MV-4-11 (cell line): Measurements from ENCODE around the gene MTMR8.
"Not testable (repeated sequence)": the region's sequence is repeated elsewhere in the genome, so short reads cannot be mapped to it uniquely, and the experiment has no call there.

ENCODE experiments used
- DNase-seq: peaks from one replicate; lab custom pipeline; 2025; lab: John Stamatoyannopoulos, UW

The MTMR8 gene

DNA sequence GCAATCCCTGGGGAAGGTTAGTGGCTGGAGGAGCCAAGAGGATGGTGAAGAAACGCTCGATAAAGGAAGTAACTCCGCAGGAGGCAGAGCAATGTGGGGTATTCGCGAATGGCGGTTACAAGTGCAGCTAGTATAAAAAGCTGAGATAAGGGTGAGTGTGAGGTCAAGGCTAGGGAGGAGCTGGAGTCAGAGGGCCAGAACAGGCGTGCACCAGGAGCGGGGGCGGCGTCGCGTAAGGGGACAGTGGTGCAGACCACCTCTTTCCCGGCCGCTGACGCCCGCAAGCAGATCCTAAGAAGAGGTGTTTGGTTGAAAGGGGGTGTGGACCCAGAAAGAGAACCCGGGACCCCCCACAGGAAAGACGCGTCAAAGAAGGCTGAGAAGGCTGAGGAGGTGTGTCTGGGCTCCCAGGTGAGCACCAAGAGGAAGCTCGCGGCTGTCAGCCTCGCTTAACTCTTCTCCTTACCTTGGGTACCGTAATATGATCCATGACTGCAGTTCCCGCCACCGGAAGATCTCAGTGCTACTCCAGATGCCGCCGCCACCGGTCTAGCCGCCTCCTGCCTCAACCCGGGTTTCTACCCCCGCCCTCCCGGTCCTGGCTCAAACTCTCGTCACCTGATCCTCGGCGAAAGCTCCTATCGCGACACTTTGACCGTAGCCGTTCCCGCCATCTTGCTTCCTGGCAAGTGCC lies at the start of gene MTMR8:
TSS of gene MTMR8 (minus strand) at position 579 of the 694 bp plus-strand sequence. CDS start at position 490, 89 bp downstream.
- peak; percentile 47 for DNase-seq

DNA sequence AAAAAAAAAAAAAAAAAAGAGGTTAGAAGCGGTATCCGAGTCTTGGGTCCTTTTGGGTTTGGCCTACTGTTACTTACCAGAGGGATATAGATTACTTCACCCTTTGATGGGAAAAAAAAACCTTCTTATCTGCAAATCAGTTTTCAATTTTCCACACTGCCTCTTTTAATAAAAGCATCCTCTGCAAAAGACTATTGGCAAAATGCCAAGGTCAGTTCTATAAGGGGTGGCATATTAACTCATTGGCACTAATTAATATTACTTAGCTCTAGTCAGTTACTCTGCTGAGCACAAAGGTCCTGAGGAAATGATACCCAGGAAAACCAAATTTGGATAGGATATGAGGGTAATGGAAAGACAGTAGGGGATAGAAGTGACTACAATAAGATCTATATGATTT lies 44.3 kb upstream of the MTMR8 start:
- no peak for DNase-seq

- no peak for DNase-seq
Measured at GRCh38 chrX:64437665-64438064, 42.4 kb upstream of the MTMR8 start.

GRCh38 chrX:64437218-64437617 lies 42.0 kb upstream of the MTMR8 start:
- DNase-seq, result peak; percentile 1

DNA sequence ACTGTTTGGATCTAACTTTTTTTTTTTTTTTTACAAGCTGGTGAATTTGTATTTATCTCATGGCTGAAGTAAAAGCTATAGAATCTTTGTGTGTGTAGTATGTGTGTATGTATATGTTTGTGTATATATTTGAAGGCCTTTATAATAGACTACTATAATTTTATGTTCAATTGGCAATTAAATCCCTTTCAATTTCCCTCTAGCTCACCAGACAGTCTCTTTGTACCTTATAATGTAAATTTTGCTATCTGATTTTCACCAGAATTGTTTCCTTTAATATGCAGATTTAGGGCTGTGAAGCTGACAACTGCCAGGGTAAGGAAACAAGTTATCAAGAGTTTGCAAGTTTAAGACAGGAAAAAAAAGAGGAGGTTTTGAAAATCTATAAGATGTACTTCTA lies 33.1 kb upstream of the MTMR8 start:
- DNase-seq, result no peak

- DNase-seq, result no peak
Measured at GRCh38 chrX:64427787-64428186, 32.5 kb upstream of the MTMR8 start.

- DNase-seq, result no peak
Measured at GRCh38 chrX:64427281-64427680, 32.0 kb upstream of the MTMR8 start.

DNA sequence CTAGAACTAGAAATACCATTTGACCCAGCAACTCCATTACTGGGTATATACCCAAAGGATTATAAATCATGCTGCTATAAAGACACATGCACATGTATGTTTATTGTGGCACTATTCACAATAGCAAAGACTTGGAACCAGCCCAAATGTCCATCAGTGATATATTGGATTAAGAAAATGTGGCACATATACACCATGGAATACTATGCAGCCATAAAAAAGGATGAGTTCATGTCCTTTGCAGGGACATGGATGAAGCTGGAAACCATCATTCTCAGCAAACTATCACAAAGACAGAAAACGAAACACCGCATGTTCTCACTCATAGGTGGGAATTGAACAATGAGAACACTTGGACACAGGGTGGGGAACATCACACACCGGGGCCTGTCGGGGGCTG lies 14.5 kb upstream of the MTMR8 start:
- not testable (repeated sequence) for DNase-seq

DNA sequence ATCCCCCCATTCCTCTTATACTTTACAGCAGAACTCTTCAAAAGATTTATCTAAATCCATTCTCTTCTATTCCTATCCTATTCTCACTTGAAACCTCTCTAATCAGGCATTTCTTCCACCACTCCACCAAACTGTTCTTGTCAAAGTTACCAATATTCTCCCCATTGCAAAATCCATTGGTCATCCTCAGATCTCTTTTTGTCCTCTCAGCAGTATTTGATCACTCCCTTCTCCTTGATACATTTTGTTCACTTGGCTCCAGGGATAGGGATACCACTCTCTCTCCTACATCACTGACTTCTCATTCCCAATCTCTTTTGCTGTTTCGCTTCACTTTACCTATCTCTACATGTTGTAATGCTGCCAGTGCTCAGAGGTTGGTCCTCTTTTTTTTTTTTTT lies 2.8 kb upstream of the MTMR8 start:
- no peak for DNase-seq

DNA sequence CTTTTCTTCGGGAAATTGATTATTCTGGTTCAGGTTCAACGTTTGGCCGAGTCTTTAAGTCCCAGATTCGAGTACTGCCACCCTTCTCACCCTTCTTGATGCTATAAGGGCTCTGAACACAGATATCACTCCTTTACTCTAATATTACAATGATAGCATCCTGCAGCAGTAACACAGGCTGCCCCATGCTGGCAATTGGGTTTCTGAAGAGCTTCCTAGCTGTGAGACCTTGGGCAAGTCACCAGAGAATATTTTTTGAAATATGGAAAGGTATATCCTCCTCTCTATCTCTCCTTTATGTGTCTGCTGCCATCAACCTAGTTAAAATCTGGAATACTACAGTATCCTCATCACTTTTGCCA lies 297 bp upstream of the MTMR8 start:
- no peak for DNase-seq

GRCh38 chrX:64394059-64394873 lies 986 bp downstream of the MTMR8 start:
- DNase-seq, result no peak

- no peak for DNase-seq
Measured at GRCh38 chrX:64389489-64389888, 5.8 kb downstream of the MTMR8 start.

- not testable (repeated sequence) for DNase-seq
Measured at GRCh38 chrX:64380789-64381188, 14.5 kb downstream of the MTMR8 start.

DNA sequence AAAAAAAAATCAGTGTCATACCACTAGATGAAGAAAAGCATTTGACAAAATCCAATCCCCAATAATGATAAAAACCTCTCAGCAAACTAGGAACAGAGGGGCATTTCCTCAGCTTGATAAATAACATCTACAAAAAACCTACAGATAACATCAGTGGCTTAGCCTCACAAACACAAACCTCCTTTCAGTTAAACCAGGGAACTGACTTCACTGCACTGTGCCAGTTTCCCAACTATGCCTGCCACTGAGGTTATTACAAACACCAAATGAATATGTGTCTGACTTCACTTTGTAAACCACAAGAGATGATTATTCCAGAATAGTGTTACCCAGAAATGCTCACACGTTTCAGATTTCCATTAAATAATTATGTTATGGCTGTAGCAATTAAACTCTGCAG lies 15.3 kb downstream of the MTMR8 start:
- no peak for DNase-seq

DNA sequence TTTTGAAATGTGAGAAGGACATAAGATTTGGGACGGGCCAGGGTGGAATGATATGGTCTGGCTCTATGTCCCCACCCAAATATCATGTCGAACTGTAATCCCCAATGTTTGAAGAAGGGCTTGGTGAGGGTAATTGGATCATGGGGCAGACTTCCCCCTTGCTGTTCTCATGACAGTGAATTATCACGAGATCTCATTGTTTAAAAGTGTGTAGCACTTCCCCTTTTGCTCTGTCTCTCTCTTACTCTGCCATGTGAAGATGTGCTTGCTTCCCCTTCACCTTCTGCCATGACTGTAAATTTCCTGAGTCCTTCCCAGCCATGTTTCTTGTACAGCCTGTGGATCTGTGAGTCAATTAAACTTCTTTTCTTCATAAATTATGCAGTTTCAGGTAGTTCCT lies 17.5 kb downstream of the MTMR8 start:
- peak; percentile 24 for DNase-seq

DNA sequence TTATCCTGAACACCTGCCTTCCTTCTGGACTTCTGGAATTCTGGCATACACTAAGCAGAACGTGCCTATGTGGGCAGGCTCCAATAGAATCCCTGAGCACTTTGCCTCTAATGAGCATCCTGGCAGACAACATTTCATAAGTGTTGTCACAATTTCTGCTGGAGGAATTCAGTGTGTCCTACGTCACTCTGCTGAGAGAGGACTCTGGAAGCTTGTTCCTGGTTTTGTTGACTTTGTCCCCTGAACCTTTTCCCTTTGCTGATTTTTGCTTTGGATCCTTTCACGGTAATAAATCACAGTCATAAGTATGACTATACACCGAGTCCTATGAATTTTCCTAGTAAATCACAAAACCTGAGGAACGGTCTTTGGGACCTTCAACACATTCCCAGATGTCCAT lies 43.2 kb downstream of the MTMR8 start:
- no peak for DNase-seq

GRCh38 chrX:64350521-64350920 lies 44.7 kb downstream of the MTMR8 start:
- no peak for DNase-seq

DNA sequence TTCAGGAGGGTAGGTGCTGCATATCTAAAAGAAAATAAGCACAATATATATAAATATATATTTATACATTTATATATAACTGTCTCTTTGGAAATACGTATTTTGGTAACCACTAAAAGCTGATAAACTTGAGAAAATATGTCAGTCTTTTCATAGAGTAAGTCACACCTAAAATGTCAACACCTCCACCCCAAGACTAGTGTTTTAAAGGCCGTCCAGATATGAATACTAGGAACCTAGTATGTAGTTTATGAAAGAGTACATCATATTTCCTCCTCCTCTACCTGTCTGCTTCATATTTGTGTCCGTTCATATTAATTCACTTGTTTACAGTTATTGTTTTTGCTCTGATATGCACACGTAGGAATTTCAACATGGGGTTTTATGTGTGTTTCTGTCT lies 45.2 kb downstream of the MTMR8 start:
- DNase-seq, result no peak

- no peak for DNase-seq
Measured at GRCh38 chrX:64342811-64343210, 52.4 kb downstream of the MTMR8 start.

- DNase-seq, result no peak
Measured at GRCh38 chrX:64338296-64338695, 57.0 kb downstream of the MTMR8 start.

- DNase-seq, result no peak
Measured at GRCh38 chrX:64334467-64334866, 60.8 kb downstream of the MTMR8 start.

DNA sequence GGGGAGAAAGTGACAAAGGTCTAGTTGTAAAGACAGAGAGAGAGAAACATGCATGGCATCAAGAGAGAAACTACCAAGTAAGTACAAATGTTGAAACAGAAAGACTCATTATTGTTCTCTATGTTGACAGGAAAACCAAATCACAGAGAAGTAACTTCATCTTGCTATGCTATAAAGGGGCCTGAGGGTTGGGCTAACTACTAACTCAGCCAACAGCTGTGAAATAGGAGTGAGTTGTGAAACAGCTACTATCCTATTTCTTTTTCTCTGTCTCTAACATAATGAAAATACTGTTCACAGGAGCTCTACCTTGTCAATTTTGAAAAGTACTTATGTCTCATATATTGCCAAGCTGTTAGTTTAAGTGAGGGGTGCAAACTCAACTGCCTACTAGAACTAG lies 65.0 kb downstream of the MTMR8 start:
- DNase-seq, result no peak

DNA sequence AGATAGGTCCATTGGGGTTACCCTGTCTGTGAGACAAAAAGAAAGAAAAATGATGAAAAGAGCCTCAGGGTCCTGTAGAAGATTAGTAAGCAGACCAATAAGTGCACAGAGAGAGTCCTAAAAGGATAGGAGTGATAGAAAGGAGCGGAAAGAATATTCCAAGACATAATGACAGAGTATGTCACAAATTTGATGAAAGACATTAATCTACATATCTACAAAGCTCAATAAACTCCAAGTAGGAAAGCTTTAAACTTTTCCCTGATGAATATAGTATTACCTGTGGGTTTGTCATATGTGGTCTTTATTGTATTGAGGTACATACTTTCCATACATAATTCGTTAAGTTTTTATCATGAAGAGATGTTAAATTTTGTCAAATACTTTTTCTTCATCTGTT lies 73.7 kb downstream of the MTMR8 start:
- no peak for DNase-seq

DNA sequence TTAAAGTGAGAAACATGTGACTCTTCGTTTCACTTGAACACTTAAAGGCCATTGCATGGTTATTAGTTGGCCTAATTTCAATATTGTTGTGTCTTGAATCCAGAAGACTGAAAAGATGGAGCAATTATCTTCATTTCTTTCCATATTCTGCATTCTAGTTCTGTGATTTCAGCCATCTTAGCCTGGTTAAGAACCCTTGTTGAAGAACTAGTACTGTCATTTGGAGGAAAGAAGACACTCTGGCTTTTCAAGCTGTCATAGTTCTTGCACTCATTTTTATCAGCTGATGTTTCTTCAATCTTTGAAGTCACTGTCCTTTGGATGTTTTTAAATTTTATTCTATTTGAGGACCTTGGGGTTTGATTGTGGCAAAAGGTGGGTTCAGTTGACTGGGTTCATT lies 81.6 kb downstream of the MTMR8 start:
- DNase-seq, result no peak
